ENCODE measurements around the gene OVOL2. TPM values are rescaled to one million over a fixed set of nuclear protein-coding genes. Genes with fewer than 3 reads are reported as not detected.

The OVOL2 gene
- total RNA-seq, 4 donors from 2014 or later = 0.30 to 2.4 TPM; not detected in 2

- Histone ChIP-seq H3K27me3 (no peaks in the 10 kb centered on the region), H3K9me3 (no peaks in the 10 kb centered on the region), H3K27ac (no peak overlapping the region), H3K4me1 (no peaks in the 10 kb centered on the region), H3K4me3 (no peak overlapping the region), H3K36me3 (no peaks in the 10 kb centered on the region)
- no peak for DNase-seq
- intact Hi-C loops (cut with DNase I; ENCODE audit: low total_unique reads) = no loop called here
- TF ChIP-seq, protein P1, sequence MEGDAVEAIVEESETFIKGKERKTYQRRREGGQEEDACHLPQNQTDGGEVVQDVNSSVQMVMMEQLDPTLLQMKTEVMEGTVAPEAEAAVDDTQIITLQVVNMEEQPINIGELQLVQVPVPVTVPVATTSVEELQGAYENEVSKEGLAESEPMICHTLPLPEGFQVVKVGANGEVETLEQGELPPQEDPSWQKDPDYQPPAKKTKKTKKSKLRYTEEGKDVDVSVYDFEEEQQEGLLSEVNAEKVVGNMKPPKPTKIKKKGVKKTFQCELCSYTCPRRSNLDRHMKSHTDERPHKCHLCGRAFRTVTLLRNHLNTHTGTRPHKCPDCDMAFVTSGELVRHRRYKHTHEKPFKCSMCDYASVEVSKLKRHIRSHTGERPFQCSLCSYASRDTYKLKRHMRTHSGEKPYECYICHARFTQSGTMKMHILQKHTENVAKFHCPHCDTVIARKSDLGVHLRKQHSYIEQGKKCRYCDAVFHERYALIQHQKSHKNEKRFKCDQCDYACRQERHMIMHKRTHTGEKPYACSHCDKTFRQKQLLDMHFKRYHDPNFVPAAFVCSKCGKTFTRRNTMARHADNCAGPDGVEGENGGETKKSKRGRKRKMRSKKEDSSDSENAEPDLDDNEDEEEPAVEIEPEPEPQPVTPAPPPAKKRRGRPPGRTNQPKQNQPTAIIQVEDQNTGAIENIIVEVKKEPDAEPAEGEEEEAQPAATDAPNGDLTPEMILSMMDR (IDR thresholded peaks at IDR 0.05) = no peak
- TF ChIP-seq POLR2A (IDR thresholded peaks at IDR 0.05) = no peak
Observed at GRCh38 chr20:17990278-17990972, 67.3 kb downstream of the OVOL2 start.

DNA sequence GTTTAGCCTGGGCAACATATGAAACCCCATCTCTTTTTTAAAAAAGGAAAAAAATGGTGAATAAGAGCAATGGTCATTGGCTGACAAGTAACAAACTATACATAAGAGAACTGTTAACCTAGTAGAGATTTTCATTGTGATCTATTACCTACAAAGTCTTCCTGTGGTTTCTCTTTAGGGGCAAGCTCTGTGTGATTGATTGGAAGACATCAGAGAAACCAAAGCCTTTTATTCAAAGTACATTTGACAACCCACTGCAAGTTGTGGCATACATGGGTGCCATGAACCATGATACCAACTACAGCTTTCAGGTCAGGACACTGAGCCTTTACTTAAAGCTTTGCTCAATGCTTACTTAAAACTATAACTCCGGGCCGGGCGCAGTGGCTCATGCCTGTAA, 69.7 kb downstream of the OVOL2 start:
- no peaks in the 10 kb centered on the region for H3K4me1 ChIP-seq
- no peak overlapping the region for H3K27ac ChIP-seq
- intact Hi-C loops (cut with DNase I; ENCODE audit: low total_unique reads) = no loop called here
- no peaks in the 10 kb centered on the region for H3K36me3 ChIP-seq
- no peak overlapping the region for H3K4me3 ChIP-seq
- TF ChIP-seq, protein P1 (IDR thresholded peaks at IDR 0.05) = no peak
- TF ChIP-seq POLR2A (IDR thresholded peaks at IDR 0.05) = no peak
- no peaks in the 10 kb centered on the region for H3K27me3 ChIP-seq
- no peaks in the 10 kb centered on the region for H3K9me3 ChIP-seq
- DNase-seq = no peak

DNA sequence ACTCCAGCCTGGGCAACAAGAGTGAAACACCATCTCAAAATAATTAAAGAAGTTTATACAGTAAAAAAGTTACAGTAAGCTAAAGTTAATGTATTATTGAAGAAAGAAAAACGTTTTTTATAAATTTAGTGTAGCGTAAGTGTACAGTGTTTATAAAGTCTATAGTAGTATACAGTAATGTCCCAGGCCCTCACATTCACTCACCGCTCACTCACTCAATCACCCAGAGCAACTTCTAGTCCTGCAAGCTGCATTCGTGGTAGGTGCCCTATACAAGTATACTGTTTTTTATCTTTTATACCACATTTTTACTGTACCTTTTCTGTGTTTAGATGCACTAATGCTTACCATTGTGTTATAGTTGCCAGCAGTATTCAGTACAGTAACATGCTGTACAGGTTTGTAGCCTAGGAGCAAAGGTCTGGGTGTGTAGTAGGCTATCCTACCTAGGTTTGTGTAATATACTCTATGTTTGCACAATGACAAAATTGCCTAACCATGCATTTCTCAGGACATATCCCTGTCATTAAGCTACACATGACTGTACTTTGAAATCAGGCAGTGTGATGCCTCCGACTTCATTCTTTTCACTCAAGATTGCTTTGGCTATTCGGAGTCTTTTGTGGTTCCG, 72.2 kb downstream of the OVOL2 start:
- Histone ChIP-seq H3K9me3 (no peaks in the 10 kb centered on the region), H3K27ac (no peak overlapping the region), H3K4me1 (no peaks in the 10 kb centered on the region), H3K27me3 (no peaks in the 10 kb centered on the region), H3K4me3 (no peak overlapping the region), H3K36me3 (no peaks in the 10 kb centered on the region)
- DNase-seq = no peak
- intact Hi-C loops (cut with DNase I; ENCODE audit: low total_unique reads) = no loop called here
- TF ChIP-seq, protein P1 (IDR thresholded peaks at IDR 0.05) = no peak
- TF ChIP-seq POLR2A (IDR thresholded peaks at IDR 0.05) = no peak

GRCh38 chr20:17976305-17976704, 81.4 kb downstream of the OVOL2 start:
- H3K27me3 ChIP-seq = no peaks in the 10 kb centered on the region
- no peaks in the 10 kb centered on the region for H3K9me3 ChIP-seq
- TF ChIP-seq POLR2A (IDR thresholded peaks at IDR 0.05) = no peak
- no peak for DNase-seq
- no peak overlapping the region for H3K4me3 ChIP-seq
- intact Hi-C loops (cut with DNase I; ENCODE audit: low total_unique reads) = no loop called here
- no peaks in the 10 kb centered on the region for H3K36me3 ChIP-seq
- peaks cover 0 to 4% of the 10 kb centered on the region in 2 donors for H3K4me1 ChIP-seq
- no peak overlapping the region for H3K27ac ChIP-seq

Small RNA genes lying within 50 kb of the gene (small RNA-seq; reads per million reads assigned to genes)
- gene RNU7-137P = not detected

Other genes with a start within 250 kb of the OVOL2 start
- 100 to 1,000 TPM in 2 of 4 donors, 10 to 100 TPM in 2; 71.2 to 207 (median 110) TPM for gene SNX5, start 89.1 kb downstream of the OVOL2 start, total RNA-seq
- 10 to 100 TPM in 1 of 4 donors, 1 to 10 TPM in 3; 3.3 to 18.5 (median 5.8) TPM for gene MGME1, start 88.9 kb downstream of the OVOL2 start, total RNA-seq
- 10 to 100 TPM in 3 of 4 donors, 1 to 10 TPM in 1; 5.6 to 23.3 (median 18.0) TPM for gene KAT14, start 79.9 kb upstream of the OVOL2 start, total RNA-seq
- gene PET117, start 79.9 kb upstream of the OVOL2 start, total RNA-seq = 10 to 100 TPM in 3 of 4 donors, 1 to 10 TPM in 1; 5.1 to 21.8 (median 13.0) TPM
- 10 to 100 TPM; 11.2 to 49.2 (median 22.4) TPM for gene ZNF133, start 230.6 kb upstream of the OVOL2 start, total RNA-seq

All from uterus (tissue), 4 donors.